ENCODE data around the gene BTG3. TPM values are rescaled to one million over a fixed set of nuclear protein-coding genes. Genes with fewer than 3 reads are reported as not detected.

The BTG3 gene
- total RNA-seq (10 to 100 TPM; 23.8 to 50.1 (median 41.2) TPM), polyA plus RNA-seq (10 to 100 TPM; 31.3 to 34.8 (median 32.3) TPM)
- long read RNA-seq, donor 1, transcript BTG3-204 (2 exons, 531 nt), result minor isoform, 8 of 49 reads
- long read RNA-seq, donor 1, transcript BTG3-202 (5 exons, 1,456 nt), result major isoform, 38 of 49 reads
- long read RNA-seq, donor 1, partial matches to known transcripts, result 0 of 49 reads
- long read RNA-seq, donor 1, other reads (novel, unspliced or antisense), result 0 of 49 reads
- long read RNA-seq, donor 2, transcript BTG3-202 (5 exons, 1,456 nt), result major isoform, 27 of 32 reads
- long read RNA-seq, donor 2, partial matches to known transcripts, result 0 of 32 reads
- long read RNA-seq, donor 2, other reads (novel, unspliced or antisense), result 0 of 32 reads
- long read RNA-seq, donor 3, transcript BTG3-202 (5 exons, 1,456 nt), result major isoform, 38 of 44 reads
- long read RNA-seq, donor 3, partial matches to known transcripts, result 0 of 44 reads
- long read RNA-seq, donor 3, other reads (novel, unspliced or antisense), result 0 of 44 reads
- long read RNA-seq, donor 4, transcript BTG3-202 (5 exons, 1,456 nt), result major isoform, 33 of 44 reads
- long read RNA-seq, donor 4, transcript BTG3-204 (2 exons, 531 nt), result minor isoform, 5 of 44 reads
- long read RNA-seq, donor 4, partial matches to known transcripts, result 1 of 44 reads
- long read RNA-seq, donor 4, other reads (novel, unspliced or antisense), result 2 of 44 reads
- long read RNA-seq, donor 5, transcript BTG3-202 (5 exons, 1,456 nt), result major isoform, 74 of 86 reads
- long read RNA-seq, donor 5, transcript BTG3-201 (6 exons, 1,485 nt), result minor isoform, 6 of 86 reads
- long read RNA-seq, donor 5, partial matches to known transcripts, result 0 of 86 reads
- long read RNA-seq, donor 5, other reads (novel, unspliced or antisense), result 6 of 86 reads
- long read RNA-seq, donor 6, transcript BTG3-202 (5 exons, 1,456 nt), result major isoform, 17 of 24 reads
- long read RNA-seq, donor 6, partial matches to known transcripts, result 0 of 24 reads
- long read RNA-seq, donor 6, other reads (novel, unspliced or antisense), result 2 of 24 reads
- long read RNA-seq, donor 7, transcript BTG3-202 (5 exons, 1,456 nt), result major isoform, 21 of 29 reads
- long read RNA-seq, donor 7, partial matches to known transcripts, result 0 of 29 reads
- long read RNA-seq, donor 7, other reads (novel, unspliced or antisense), result 0 of 29 reads
- long read RNA-seq, donor 8, transcript BTG3-202 (5 exons, 1,456 nt), result major isoform, 59 of 68 reads
- long read RNA-seq, donor 8, partial matches to known transcripts, result 6 of 68 reads
- long read RNA-seq, donor 8, other reads (novel, unspliced or antisense), result 0 of 68 reads
- long read RNA-seq, donor 9, transcript BTG3-201 (6 exons, 1,485 nt), result minor isoform, 7 of 47 reads
- long read RNA-seq, donor 9, transcript BTG3-202 (5 exons, 1,456 nt), result major isoform, 35 of 47 reads
- long read RNA-seq, donor 9, partial matches to known transcripts, result 0 of 47 reads
- long read RNA-seq, donor 9, other reads (novel, unspliced or antisense), result 0 of 47 reads
- long read RNA-seq, donor 10, transcript BTG3-202 (5 exons, 1,456 nt), result major isoform, 16 of 18 reads
- long read RNA-seq, donor 10, partial matches to known transcripts, result 0 of 18 reads
- long read RNA-seq, donor 10, other reads (novel, unspliced or antisense), result 0 of 18 reads

GRCh38 chr21:17612565-17613241 is at the start of gene BTG3:
Gene BTG3, minus strand, starts transcription at chr21:17612901. Its CDS starts 3,757 bp downstream, at chr21:17609144.
- intact Hi-C loops (cut with DNase I), result no loop called here

GRCh38 chr21:17660862-17661261 is 48.2 kb upstream of the BTG3 start:
- intact Hi-C loops (cut with DNase I), result no loop called here
- no peaks in the 10 kb centered on the region for H3K27me3 ChIP-seq
- H3K36me3 ChIP-seq (replicated peaks in 1 of 2), result no peaks in the 10 kb centered on the region
- H3K9me3 ChIP-seq (replicated peaks in 1 of 3), result no peaks in the 10 kb centered on the region
- WGBS, 4 donors, result 68 to 74% (median 72%) methylated on average over 6 of the region's 6 CpGs
- peak in 2 of 7 donors; percentile 21 to 66 for DNase-seq
- no peak overlapping the region for H3K4me3 ChIP-seq
- H3K4me1 ChIP-seq (replicated peaks in 1 of 2), result no peaks in the 10 kb centered on the region
- no peak overlapping the region for H3K27ac ChIP-seq
- TF ChIP-seq POLR2A (IDR thresholded peaks at IDR 0.05) (no peak), CTCF (IDR thresholded peaks at IDR 0.05) (no peak)

More at GRCh38 chr21:17612565-17613241, at the start of gene BTG3:
- Histone ChIP-seq H3K4me1 (replicated peaks in 1 of 2) (peaks cover 9 to 12% of the 10 kb centered on the region in 2 donors), H3K27ac (peak within 1 kb of the TSS; percentile 59 to 90 (median 84)), H3K36me3 (replicated peaks in 1 of 2) (no peaks in the 10 kb centered on the region), H3K27me3 (no peaks in the 10 kb centered on the region), H3K4me3 (peak within 1 kb of the TSS; percentile 71 to 85 (median 80)), H3K9me3 (replicated peaks in 1 of 3) (no peaks in the 10 kb centered on the region)
- peak; percentile 72 to 89 (median 82) for DNase-seq
- TF ChIP-seq POLR2A (IDR thresholded peaks at IDR 0.05) (peak; percentile 95 to 98), CTCF (IDR thresholded peaks at IDR 0.05) (peak in 1 of 6 experiments; percentile 10)
- 0 to 2% (median 1%) methylated on average over 15 to 102 of the region's 102 CpGs for WGBS, 4 donors

GRCh38 chr21:17660452-17660851 is 47.8 kb upstream of the BTG3 start:
- no peaks in the 10 kb centered on the region for H3K27me3 ChIP-seq
- intact Hi-C loops (cut with DNase I), result no loop called here
- no peak for DNase-seq
- H3K4me3 ChIP-seq, result no peak overlapping the region
- no peaks in the 10 kb centered on the region for H3K4me1 ChIP-seq (replicated peaks in 1 of 2)
- H3K9me3 ChIP-seq (replicated peaks in 1 of 3), result no peaks in the 10 kb centered on the region
- H3K27ac ChIP-seq, result no peak overlapping the region
- no peak for TF ChIP-seq CTCF (IDR thresholded peaks at IDR 0.05)
- no peak for TF ChIP-seq POLR2A (IDR thresholded peaks at IDR 0.05)
- H3K36me3 ChIP-seq (replicated peaks in 1 of 2), result no peaks in the 10 kb centered on the region
- WGBS, 4 donors, result 48 to 62% (median 52%) methylated on average over 3 of the region's 3 CpGs
